OCI-LY3 (cell line): Measurements from ENCODE around the gene CAMK2B.

ENCODE experiments used
- H2AFZ ChIP-seq: fragments of 200-600, 300-600 bp; shearing (Covaris generic); 2 replicates; pipeline ENCODE4 v1.6.0; 2014; ENCODE audit warnings: antibody characterized with exemption, low read depth, low read length
- H3K27ac ChIP-seq: fragments of 200-600, 300-600 bp; sonication (generic); 2 replicates; pipeline ENCODE4 v1.5.1; 2014; ENCODE audit warnings: mild to moderate bottlenecking, low read length, moderate library complexity, mixed read lengths
- H3K27me3 ChIP-seq: fragments of 200-600, 300-600 bp; sonication (generic); 2 replicates; pipeline ENCODE4 v1.6.1; 2014; ENCODE audit warnings: low read depth, low read length, mixed read lengths
- H3K36me3 ChIP-seq: fragments of 200-600, 300-600 bp; sonication (generic); replicated peaks from 2 replicates; pipeline ENCODE3; 2014; ENCODE audit warnings: low read depth, low read length, mixed read lengths
- H3K4me1 ChIP-seq: fragments of 300-600, 200-600 bp; sonication (generic); 2 replicates; pipeline ENCODE4 v1.6.1; 2014; ENCODE audit warnings: low read length, mixed read lengths
- H3K4me2 ChIP-seq: fragments of 200-600, 300-600 bp; sonication (generic); 2 replicates; pipeline ENCODE4 v1.6.1; 2014; ENCODE audit warnings: low read length, mixed read lengths
- H3K4me3 ChIP-seq: fragments of 300-600, 200-600 bp; sonication (generic); 2 replicates; pipeline ENCODE4 v1.5.1; 2014; ENCODE audit warnings: antibody characterized with exemption, mild to moderate bottlenecking, low read length, moderate library complexity
- H3K79me2 ChIP-seq: fragments of 300-600, 200-600 bp; shearing (Covaris generic); 2 replicates; pipeline ENCODE4 v1.6.1; 2014; ENCODE audit warnings: mild to moderate bottlenecking, low read length, mixed read lengths
- H3K9ac ChIP-seq: fragments of 300-600, 200-600 bp; shearing (Covaris generic); 2 replicates; pipeline ENCODE4 v1.6.0; 2014; ENCODE audit warnings: mild to moderate bottlenecking, low read length, moderate library complexity
- H3K9me3 ChIP-seq: fragments of 200-600, 300-600 bp; shearing (Covaris generic); 2 replicates; pipeline ENCODE4 v1.6.1; 2014; ENCODE audit warnings: low read length, mixed read lengths; ENCODE audit not compliant: insufficient read depth
- H4K20me1 ChIP-seq: fragments of 200-600, 300-600 bp; sonication (generic); 2 replicates; pipeline ENCODE4 v1.6.1; 2016; ENCODE audit warnings: low read length, mixed read lengths; ENCODE audit not compliant: insufficient read depth
- CTCF ChIP-seq: fragments of 200-600, 300-600 bp; sonication (generic); IDR thresholded peaks from 2 replicates; pipeline ENCODE4 v1.5.1; 2014; ENCODE audit warnings: antibody characterized with exemption, low read length, low read depth
- EZH2phosphoT487 ChIP-seq: fragments of 200-600 bp; shearing (Covaris generic); IDR thresholded peaks from 2 replicates; pipeline ENCODE4 v1.6.1; 2018; ENCODE audit warnings: antibody characterized with exemption, mixed run types, low read depth

CAMK2B gene

GRCh38 chr7:44368885-44369284 is 43.5 kb upstream of the CAMK2B start:
- TF ChIP-seq EZH2phosphoT487 (no peak), CTCF (no peak)
- H3K9me3 ChIP-seq = no peaks in the 10 kb centered on the region

GRCh38 chr7:44368455-44368854 is 43.1 kb upstream of the CAMK2B start:
- H3K27me3 ChIP-seq = 0 out of 2 replicates have a peak, but pooled peaks cover 6% of the 10 kb centered on the region

More at GRCh38 chr7:44368885-44369284, 43.5 kb upstream of the CAMK2B start:
- no peak overlapping the region for H2AFZ ChIP-seq
- no peak overlapping the region for H3K9ac ChIP-seq
- H4K20me1 ChIP-seq = no peaks in the 10 kb centered on the region
- no peak overlapping the region for H3K27ac ChIP-seq
- no peaks in the 10 kb centered on the region for H3K36me3 ChIP-seq
- H3K4me1 ChIP-seq = 0 out of 2 replicates have a peak, but pooled peaks cover 3% of the 10 kb centered on the region
- no peak overlapping the region for H3K4me2 ChIP-seq
- H3K4me3 ChIP-seq = no peak overlapping the region
- H3K79me2 ChIP-seq = no peaks in the 10 kb centered on the region
- 0 out of 2 replicates have a peak, but pooled peaks cover 6% of the 10 kb centered on the region for H3K27me3 ChIP-seq

DNA sequence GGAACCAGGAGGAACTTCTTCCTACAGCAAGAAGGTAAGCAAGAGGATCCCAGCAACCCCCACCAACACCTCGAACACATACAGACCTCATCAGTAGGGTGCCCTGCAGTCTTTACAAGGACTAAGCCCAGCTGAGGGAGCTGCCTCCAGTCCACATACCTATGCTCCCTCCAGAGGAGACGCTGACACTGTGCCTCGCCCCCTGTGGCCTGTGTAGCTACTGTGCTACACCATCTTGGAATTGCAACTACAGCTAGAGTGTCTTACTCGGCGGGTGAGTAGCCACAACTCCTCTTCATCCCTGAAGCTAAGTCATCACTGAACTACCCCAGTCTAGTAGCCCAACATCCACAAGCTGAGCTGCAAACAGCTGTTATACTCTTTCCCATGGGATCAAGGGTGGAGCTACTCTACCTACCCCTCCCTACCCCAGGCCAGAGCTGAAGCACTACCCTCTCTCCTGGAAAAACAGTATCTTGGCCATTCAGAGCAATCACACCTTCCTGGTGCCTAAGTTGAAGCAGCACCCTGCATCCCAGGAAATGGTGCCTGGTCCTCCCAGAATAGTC is 42.2 kb upstream of the CAMK2B start:
- no peak overlapping the region for H3K9ac ChIP-seq
- no peak overlapping the region for H3K27ac ChIP-seq
- no peaks in the 10 kb centered on the region for H4K20me1 ChIP-seq
- H3K4me2 ChIP-seq = no peak overlapping the region
- TF ChIP-seq CTCF = no peak
- TF ChIP-seq EZH2phosphoT487 = no peak
- H2AFZ ChIP-seq = no peak overlapping the region
- H3K4me1 ChIP-seq = 0 out of 2 replicates have a peak, but pooled peaks cover 2% of the 10 kb centered on the region
- no peaks in the 10 kb centered on the region for H3K9me3 ChIP-seq
- no peaks in the 10 kb centered on the region for H3K79me2 ChIP-seq
- no peaks in the 10 kb centered on the region for H3K36me3 ChIP-seq
- H3K27me3 ChIP-seq = 0 out of 2 replicates have a peak, but pooled peaks cover 6% of the 10 kb centered on the region
- no peak overlapping the region for H3K4me3 ChIP-seq

More at GRCh38 chr7:44368455-44368854, 43.1 kb upstream of the CAMK2B start:
- H4K20me1 ChIP-seq = no peaks in the 10 kb centered on the region
- no peak overlapping the region for H3K9ac ChIP-seq
- H3K4me3 ChIP-seq = no peak overlapping the region
- no peaks in the 10 kb centered on the region for H3K79me2 ChIP-seq
- no peak overlapping the region for H2AFZ ChIP-seq
- no peak overlapping the region for H3K27ac ChIP-seq
- TF ChIP-seq CTCF (no peak), EZH2phosphoT487 (no peak)
- H3K9me3 ChIP-seq = no peaks in the 10 kb centered on the region
- H3K4me1 ChIP-seq = 0 out of 2 replicates have a peak, but pooled peaks cover 3% of the 10 kb centered on the region
- no peaks in the 10 kb centered on the region for H3K36me3 ChIP-seq
- H3K4me2 ChIP-seq = no peak overlapping the region

DNA sequence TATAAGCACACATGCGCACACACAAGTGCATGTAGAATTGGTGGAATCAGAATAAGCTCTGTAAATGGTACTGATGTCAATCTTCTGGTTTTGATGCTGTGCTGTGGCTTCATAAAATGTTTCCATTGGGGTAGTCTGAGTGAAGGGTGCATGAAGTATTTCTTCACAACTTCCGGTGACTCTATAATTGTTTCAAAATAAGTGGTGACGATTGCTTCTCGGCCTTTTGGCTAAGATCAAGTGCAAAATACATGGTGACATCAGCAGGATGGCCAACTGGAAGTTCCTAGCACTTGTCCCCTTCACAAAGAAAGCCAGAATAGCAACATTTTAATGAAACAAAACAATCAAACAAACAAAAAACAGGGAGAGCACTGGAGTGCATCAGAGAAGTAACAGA is 41.6 kb upstream of the CAMK2B start:
- Histone ChIP-seq H3K27ac (no peak overlapping the region), H3K9me3 (no peaks in the 10 kb centered on the region), H2AFZ (no peak overlapping the region), H3K27me3 (0 out of 2 replicates have a peak, but pooled peaks cover 6% of the 10 kb centered on the region), H3K4me2 (no peak overlapping the region), H3K9ac (no peak overlapping the region), H3K4me1 (no peaks in the 10 kb centered on the region), H3K4me3 (no peak overlapping the region), H3K79me2 (no peaks in the 10 kb centered on the region), H3K36me3 (no peaks in the 10 kb centered on the region), H4K20me1 (no peaks in the 10 kb centered on the region)
- TF ChIP-seq CTCF (no peak), EZH2phosphoT487 (no peak)
